ENCODE data around the gene CBR4. TPM values are rescaled to one million over a fixed set of nuclear protein-coding genes. Genes with fewer than 3 reads are reported as not detected.
A peak's percentile ranks its signal among the peaks of the same experiment; 100 is the strongest.

Gene CBR4
- total RNA-seq (10 to 100 TPM; 18.5 to 33.4 (median 24.9) TPM), polyA plus RNA-seq (10 to 100 TPM in 2 of 3 donors, 1 to 10 TPM in 1; 7.5 to 10.8 (median 10.6) TPM)
- long read RNA-seq, donor 1, partial matches to known transcripts = 33 of 37 reads
- long read RNA-seq, donor 1, other reads (novel, unspliced or antisense) = 0 of 37 reads
- long read RNA-seq, donor 2, transcript CBR4-201 (5 exons, 3,443 nt) = major isoform, 5 of 6 reads
- long read RNA-seq, donor 2, partial matches to known transcripts = 0 of 6 reads
- long read RNA-seq, donor 2, other reads (novel, unspliced or antisense) = 0 of 6 reads

DNA sequence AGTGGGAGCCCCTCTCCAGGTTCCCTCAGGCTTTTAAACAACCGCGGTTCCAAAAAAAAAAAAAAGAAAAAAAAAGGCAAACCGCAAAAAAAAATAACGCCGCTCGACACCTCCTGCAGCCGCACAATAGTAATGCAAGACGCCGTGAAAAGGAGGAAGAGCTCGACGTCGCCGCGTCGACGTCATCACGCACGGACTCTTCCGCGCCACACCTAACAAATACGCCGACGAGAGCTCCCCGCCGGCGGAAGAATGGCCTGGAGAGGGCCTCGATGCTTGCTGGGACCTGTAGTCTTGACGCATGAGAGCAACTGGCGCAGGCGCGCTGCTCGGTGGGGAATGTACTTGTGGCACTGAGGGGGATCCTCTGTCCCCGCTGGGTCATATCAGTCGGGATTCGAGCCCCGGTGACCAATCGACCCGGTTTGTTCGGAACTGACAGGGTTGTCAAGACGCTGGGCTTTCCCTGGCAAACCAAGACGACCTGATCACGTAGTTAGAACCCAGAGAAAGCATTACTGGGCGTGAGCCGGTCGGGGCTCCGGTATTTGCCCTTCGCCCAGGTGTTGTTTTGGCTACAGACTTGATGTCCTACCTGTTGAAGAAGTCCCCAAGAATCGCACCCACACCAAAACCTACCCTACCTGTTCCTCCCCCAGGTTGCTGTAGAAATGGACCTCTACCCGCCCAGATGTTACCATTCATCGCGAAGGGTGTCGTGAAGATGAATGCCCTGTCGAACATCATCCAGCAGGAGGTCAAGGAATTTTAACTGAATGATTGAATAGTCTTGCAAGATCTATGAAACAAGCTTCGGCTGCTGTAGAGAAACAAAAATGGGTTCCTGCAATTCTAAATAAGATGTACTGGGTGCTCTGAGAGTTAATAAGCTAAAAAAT is at the start of gene CBR4:
CBR4 (minus strand) TSS at position 131 of the 899 bp plus-strand sequence. CDS start 166 bp downstream, outside the sequence.
- 0 to 1% (median 1%) methylated on average over 34 to 54 of the region's 54 CpGs for WGBS, 5 donors
- no peaks in the 10 kb centered on the region for H3K9me3 ChIP-seq
- peaks cover 10 to 51% (median 35%) of the 10 kb centered on the region in 6 donors for H3K4me1 ChIP-seq
- H3K36me3 ChIP-seq = peaks cover 0 to 13% (median 2%) of the 10 kb centered on the region in 6 donors
- DNase-seq = peak; percentile 100
- no peaks in the 10 kb centered on the region for H3K27me3 ChIP-seq (replicated peaks in 1 of 7)
- intact Hi-C loops (cut with DNase I; ENCODE audit: low total_unique reads) = no loop called here
- H3K27ac ChIP-seq = peak within 1 kb of the TSS; percentile 77 to 97 (median 95)
- TF ChIP-seq POLR2A (IDR thresholded peaks at IDR 0.05) = peak; percentile 7 to 58 (median 22)
- TF ChIP-seq POLR2AphosphoS5 (IDR thresholded peaks at IDR 0.05) = peak; percentile 96 to 97 (median 97)
- TF ChIP-seq, protein P1, sequence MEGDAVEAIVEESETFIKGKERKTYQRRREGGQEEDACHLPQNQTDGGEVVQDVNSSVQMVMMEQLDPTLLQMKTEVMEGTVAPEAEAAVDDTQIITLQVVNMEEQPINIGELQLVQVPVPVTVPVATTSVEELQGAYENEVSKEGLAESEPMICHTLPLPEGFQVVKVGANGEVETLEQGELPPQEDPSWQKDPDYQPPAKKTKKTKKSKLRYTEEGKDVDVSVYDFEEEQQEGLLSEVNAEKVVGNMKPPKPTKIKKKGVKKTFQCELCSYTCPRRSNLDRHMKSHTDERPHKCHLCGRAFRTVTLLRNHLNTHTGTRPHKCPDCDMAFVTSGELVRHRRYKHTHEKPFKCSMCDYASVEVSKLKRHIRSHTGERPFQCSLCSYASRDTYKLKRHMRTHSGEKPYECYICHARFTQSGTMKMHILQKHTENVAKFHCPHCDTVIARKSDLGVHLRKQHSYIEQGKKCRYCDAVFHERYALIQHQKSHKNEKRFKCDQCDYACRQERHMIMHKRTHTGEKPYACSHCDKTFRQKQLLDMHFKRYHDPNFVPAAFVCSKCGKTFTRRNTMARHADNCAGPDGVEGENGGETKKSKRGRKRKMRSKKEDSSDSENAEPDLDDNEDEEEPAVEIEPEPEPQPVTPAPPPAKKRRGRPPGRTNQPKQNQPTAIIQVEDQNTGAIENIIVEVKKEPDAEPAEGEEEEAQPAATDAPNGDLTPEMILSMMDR (IDR thresholded peaks at IDR 0.05 in 8 of 11, conservative IDR thresholded peaks at IDR 0.05 in 3 of 11) = peak; percentile 45 to 84 (median 66)
- peak within 1 kb of the TSS; percentile 49 to 75 (median 65) for H3K4me3 ChIP-seq

DNA sequence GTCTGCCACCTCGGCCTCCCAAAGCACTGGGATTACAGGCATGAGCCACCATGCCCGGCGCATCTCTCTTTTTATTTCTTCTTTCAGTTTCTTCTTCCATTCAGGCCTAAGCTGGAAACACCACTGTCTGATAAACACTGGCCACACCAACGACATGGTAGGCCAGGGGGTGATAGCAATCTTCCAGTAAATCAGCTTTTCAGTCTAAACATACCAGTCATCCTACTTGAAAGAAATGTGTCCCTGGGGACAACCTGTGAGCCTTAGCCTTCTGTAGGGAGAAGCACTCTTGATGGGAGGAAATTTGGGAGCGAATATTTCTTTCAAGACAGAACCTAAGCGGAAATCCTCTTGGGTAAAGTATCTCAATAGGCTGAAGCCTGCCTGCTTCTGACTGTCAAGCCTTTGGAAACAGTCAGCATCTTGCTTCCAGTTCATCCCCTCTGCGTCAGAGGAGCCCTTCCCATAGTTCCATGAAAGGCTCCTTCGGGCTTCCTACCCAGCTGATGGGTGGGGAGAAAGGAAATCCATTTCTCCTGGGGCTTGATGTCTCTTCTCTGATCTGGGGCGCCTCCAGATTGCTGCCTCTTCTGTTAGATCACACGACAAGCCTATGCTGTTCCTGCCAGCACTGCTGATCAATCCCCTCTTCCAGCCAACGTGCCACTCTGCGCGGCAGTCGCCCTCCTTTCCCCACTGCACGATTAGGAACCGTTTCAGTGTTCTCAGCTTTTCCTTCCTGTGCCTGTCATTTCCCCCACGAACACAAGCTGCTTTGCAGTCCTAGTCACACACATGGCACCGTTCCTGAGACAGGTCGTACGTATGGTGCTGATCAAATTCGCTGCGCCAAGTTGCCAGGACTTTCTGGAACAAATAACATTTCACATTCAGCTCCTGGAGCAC is 49.5 kb upstream of the CBR4 start:
- no peak for DNase-seq
- Histone ChIP-seq H3K36me3 (no peaks in the 10 kb centered on the region), H3K9me3 (no peaks in the 10 kb centered on the region), H3K4me1 (peaks cover 0 to 3% (median 0%) of the 10 kb centered on the region in 6 donors), H3K4me3 (no peak overlapping the region), H3K27me3 (replicated peaks in 1 of 7) (no peaks in the 10 kb centered on the region), H3K27ac (peak overlapping the region in 1 of 8 donors; percentile 6)
- intact Hi-C loops (cut with DNase I; ENCODE audit: low total_unique reads) = no loop called here
- TF ChIP-seq POLR2AphosphoS5 (IDR thresholded peaks at IDR 0.05) = no peak
- TF ChIP-seq, protein P1 (IDR thresholded peaks at IDR 0.05 in 8 of 11, conservative IDR thresholded peaks at IDR 0.05 in 3 of 11) = no peak
- TF ChIP-seq POLR2A (IDR thresholded peaks at IDR 0.05) = no peak
- 57 to 68% (median 64%) methylated on average over 21 to 22 of the region's 22 CpGs for WGBS, 5 donors

DNA sequence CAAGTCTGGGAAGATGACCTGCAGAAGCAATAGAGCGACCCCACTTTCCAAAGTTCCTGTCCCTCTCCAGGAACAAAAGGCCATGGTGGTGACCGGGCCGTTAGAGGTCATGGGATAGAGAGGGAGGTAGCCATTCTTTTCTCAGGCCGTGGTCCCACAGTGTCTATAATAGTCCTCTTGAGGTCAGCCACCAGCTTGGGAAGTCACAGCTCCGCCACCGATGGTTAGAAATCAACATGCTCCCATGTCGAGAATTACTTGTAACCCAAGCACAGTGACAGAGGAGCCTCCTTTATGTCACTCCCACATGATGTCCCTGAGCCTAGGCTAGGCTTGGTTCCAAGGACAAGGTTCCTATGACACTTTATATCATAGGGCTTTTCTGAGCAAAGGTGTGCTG is 48.3 kb upstream of the CBR4 start:
- Histone ChIP-seq H3K9me3 (no peaks in the 10 kb centered on the region), H3K4me3 (no peak overlapping the region), H3K27ac (no peak overlapping the region), H3K4me1 (peaks cover 0 to 3% (median 0%) of the 10 kb centered on the region in 6 donors), H3K27me3 (replicated peaks in 1 of 7) (no peaks in the 10 kb centered on the region), H3K36me3 (no peaks in the 10 kb centered on the region)
- WGBS, 5 donors = 68 to 77% (median 74%) methylated on average over 7 of the region's 7 CpGs
- TF ChIP-seq, protein P1 (IDR thresholded peaks at IDR 0.05 in 8 of 11, conservative IDR thresholded peaks at IDR 0.05 in 3 of 11) = no peak
- TF ChIP-seq POLR2AphosphoS5 (IDR thresholded peaks at IDR 0.05) = no peak
- no peak for TF ChIP-seq POLR2A (IDR thresholded peaks at IDR 0.05)
- intact Hi-C loops (cut with DNase I; ENCODE audit: low total_unique reads) = no loop called here
- DNase-seq = no peak

Data from spleen (tissue), 13 donors.